NCI-H446 (cell line): Measurements from ENCODE around the gene LRIT1.

Experiments
- DNase-seq, 2 experiments: peaks; one replicate each; lab custom pipeline; 2025; lab: John Stamatoyannopoulos, UW

LRIT1 gene

GRCh38 chr10:84193327-84193726 lies 48.0 kb downstream of the LRIT1 start:
- DNase-seq: no peak

- DNase-seq: no peak
Measured at GRCh38 chr10:84191106-84191505, 50.2 kb downstream of the LRIT1 start.

GRCh38 chr10:84190621-84191020 lies 50.7 kb downstream of the LRIT1 start:
- no peak for DNase-seq

- DNase-seq: no peak
Measured at GRCh38 chr10:84188815-84189214, 52.5 kb downstream of the LRIT1 start.

GRCh38 chr10:84185526-84186175 lies 55.7 kb downstream of the LRIT1 start:
- DNase-seq: no peak

GRCh38 chr10:84184517-84184916 lies 56.8 kb downstream of the LRIT1 start:
- no peak for DNase-seq

GRCh38 chr10:84181631-84182030 lies 59.7 kb downstream of the LRIT1 start:
- DNase-seq: no peak
